ENCODE data around the gene MDP1. TPM values are rescaled to one million over a fixed set of nuclear protein-coding genes. Genes with fewer than 3 reads are reported as not detected.
A peak's percentile ranks its signal among the peaks of the same experiment; 100 is the strongest.
"Not testable (repeated sequence)": the region's sequence is repeated elsewhere in the genome, so short reads cannot be mapped to it uniquely, and the experiment has no call there.

Gene MDP1
- total RNA-seq, 1 donor, result 4.5 TPM

GRCh38 chr14:24255931-24256711 lies 40.3 kb upstream of the MDP1 start:
- no peak overlapping the region for H3K4me3 ChIP-seq (ENCODE audit: low read length)
- no peaks in the 10 kb centered on the region for H3K9me3 ChIP-seq (ENCODE audit: low read depth, low read length)
- H3K27me3 ChIP-seq (ENCODE audit: insufficient read depth, low read length), result no peaks in the 10 kb centered on the region
- no peaks in the 10 kb centered on the region for H3K4me1 ChIP-seq (ENCODE audit: insufficient read depth, low read length)

GRCh38 chr14:24255438-24255837 lies 39.6 kb upstream of the MDP1 start:
- Histone ChIP-seq H3K4me3 (ENCODE audit: low read length) (no peak overlapping the region), H3K27me3 (ENCODE audit: insufficient read depth, low read length) (no peaks in the 10 kb centered on the region), H3K9me3 (ENCODE audit: low read depth, low read length) (no peaks in the 10 kb centered on the region), H3K4me1 (ENCODE audit: insufficient read depth, low read length) (no peaks in the 10 kb centered on the region)

GRCh38 chr14:24254630-24255392 lies 38.9 kb upstream of the MDP1 start:
- H3K27me3 ChIP-seq (ENCODE audit: insufficient read depth, low read length), result no peaks in the 10 kb centered on the region
- H3K4me1 ChIP-seq (ENCODE audit: insufficient read depth, low read length), result no peaks in the 10 kb centered on the region
- no peak overlapping the region for H3K4me3 ChIP-seq (ENCODE audit: low read length)
- no peaks in the 10 kb centered on the region for H3K9me3 ChIP-seq (ENCODE audit: low read depth, low read length)

GRCh38 chr14:24253936-24254335 lies 38.1 kb upstream of the MDP1 start:
- H3K4me3 ChIP-seq (ENCODE audit: low read length), result no peak overlapping the region
- no peaks in the 10 kb centered on the region for H3K27me3 ChIP-seq (ENCODE audit: insufficient read depth, low read length)
- H3K4me1 ChIP-seq (ENCODE audit: insufficient read depth, low read length), result no peaks in the 10 kb centered on the region
- no peaks in the 10 kb centered on the region for H3K9me3 ChIP-seq (ENCODE audit: low read depth, low read length)

GRCh38 chr14:24252289-24253124 lies 36.6 kb upstream of the MDP1 start:
- H3K4me3 ChIP-seq (ENCODE audit: low read length), result no peak overlapping the region
- no peaks in the 10 kb centered on the region for H3K27me3 ChIP-seq (ENCODE audit: insufficient read depth, low read length)
- H3K9me3 ChIP-seq (ENCODE audit: low read depth, low read length), result no peaks in the 10 kb centered on the region
- no peaks in the 10 kb centered on the region for H3K4me1 ChIP-seq (ENCODE audit: insufficient read depth, low read length)

- no peak overlapping the region for H3K4me3 ChIP-seq (ENCODE audit: low read length)
- H3K9me3 ChIP-seq (ENCODE audit: low read depth, low read length), result no peaks in the 10 kb centered on the region
- H3K27me3 ChIP-seq (ENCODE audit: insufficient read depth, low read length), result no peaks in the 10 kb centered on the region
- peaks cover 5% of the 10 kb centered on the region for H3K4me1 ChIP-seq (ENCODE audit: insufficient read depth, low read length)
Observed at GRCh38 chr14:24251880-24252288, 36.0 kb upstream of the MDP1 start.

- Histone ChIP-seq H3K27me3 (ENCODE audit: insufficient read depth, low read length) (no peaks in the 10 kb centered on the region), H3K4me3 (ENCODE audit: low read length) (no peak overlapping the region), H3K4me1 (ENCODE audit: insufficient read depth, low read length) (peaks cover 12% of the 10 kb centered on the region), H3K9me3 (ENCODE audit: low read depth, low read length) (no peaks in the 10 kb centered on the region)
Observed at GRCh38 chr14:24250354-24250753, 34.5 kb upstream of the MDP1 start.

GRCh38 chr14:24249230-24250021 lies 33.6 kb upstream of the MDP1 start:
- Histone ChIP-seq H3K9me3 (ENCODE audit: low read depth, low read length) (no peaks in the 10 kb centered on the region), H3K4me3 (ENCODE audit: low read length) (no peak overlapping the region), H3K4me1 (ENCODE audit: insufficient read depth, low read length) (peaks cover 18% of the 10 kb centered on the region), H3K27me3 (ENCODE audit: insufficient read depth, low read length) (no peaks in the 10 kb centered on the region)

- Histone ChIP-seq H3K27me3 (ENCODE audit: insufficient read depth, low read length) (no peaks in the 10 kb centered on the region), H3K4me3 (ENCODE audit: low read length) (no peak overlapping the region), H3K4me1 (ENCODE audit: insufficient read depth, low read length) (peaks cover 33% of the 10 kb centered on the region), H3K9me3 (ENCODE audit: low read depth, low read length) (no peaks in the 10 kb centered on the region)
Observed at GRCh38 chr14:24247422-24247821, 31.6 kb upstream of the MDP1 start.

GRCh38 chr14:24246765-24247212 lies 30.9 kb upstream of the MDP1 start:
- no peaks in the 10 kb centered on the region for H3K9me3 ChIP-seq (ENCODE audit: low read depth, low read length)
- H3K4me3 ChIP-seq (ENCODE audit: low read length), result no peak overlapping the region
- H3K27me3 ChIP-seq (ENCODE audit: insufficient read depth, low read length), result no peaks in the 10 kb centered on the region
- H3K4me1 ChIP-seq (ENCODE audit: insufficient read depth, low read length), result peaks cover 35% of the 10 kb centered on the region

GRCh38 chr14:24245350-24245749 lies 29.5 kb upstream of the MDP1 start:
- not testable (repeated sequence) for H3K4me3 ChIP-seq (ENCODE audit: low read length); H3K27me3 ChIP-seq (ENCODE audit: insufficient read depth, low read length); H3K9me3 ChIP-seq (ENCODE audit: low read depth, low read length)
- H3K4me1 ChIP-seq (ENCODE audit: insufficient read depth, low read length), result peaks cover 49% of the 10 kb centered on the region

- peak overlapping the region; percentile 55 for H3K4me3 ChIP-seq (ENCODE audit: low read length)
- no peaks in the 10 kb centered on the region for H3K9me3 ChIP-seq (ENCODE audit: low read depth, low read length)
- no peaks in the 10 kb centered on the region for H3K27me3 ChIP-seq (ENCODE audit: insufficient read depth, low read length)
- peaks cover 69% of the 10 kb centered on the region for H3K4me1 ChIP-seq (ENCODE audit: insufficient read depth, low read length)
Observed at GRCh38 chr14:24243336-24243836, 27.5 kb upstream of the MDP1 start.

- peak overlapping the region; percentile 55 for H3K4me3 ChIP-seq (ENCODE audit: low read length)
- H3K9me3 ChIP-seq (ENCODE audit: low read depth, low read length), result no peaks in the 10 kb centered on the region
- peaks cover 71% of the 10 kb centered on the region for H3K4me1 ChIP-seq (ENCODE audit: insufficient read depth, low read length)
- no peaks in the 10 kb centered on the region for H3K27me3 ChIP-seq (ENCODE audit: insufficient read depth, low read length)
Observed at GRCh38 chr14:24241829-24242443, 26.1 kb upstream of the MDP1 start.
